Fibroblast of lung (primary cell): ENCODE measurements around the gene GATA3. TPM values are rescaled to one million over a fixed set of nuclear protein-coding genes. Genes with fewer than 3 reads are reported as not detected.

Experiments
- DNase-seq, 2 donors: peaks; one replicate each; pipeline versions ENCODE4 v3.0.0 to v3.0.0-alpha.2; 2010; ENCODE audit warnings: low read depth in 2 of 2
- H2AFZ ChIP-seq: 2 replicates; pipeline ENCODE4 v1.5.1; 2012; ENCODE audit warnings: low read length, control low read depth, inconsistent platforms
- H3K27ac ChIP-seq: 2 replicates; pipeline ENCODE4 v1.5.1; 2011; ENCODE audit warnings: low read length, control low read depth; ENCODE audit not compliant: insufficient read depth
- H3K27me3 ChIP-seq: 2 replicates; pipeline ENCODE4 v1.5.1; 2011; ENCODE audit warnings: mild to moderate bottlenecking, low read length; ENCODE audit not compliant: control insufficient read depth, insufficient read depth
- H3K36me3 ChIP-seq: 2 replicates; pipeline ENCODE4 v1.5.1; 2011; ENCODE audit warnings: low read length; ENCODE audit not compliant: control insufficient read depth, insufficient read depth
- H3K4me1 ChIP-seq: 2 replicates; pipeline ENCODE4 v1.5.1; 2011; ENCODE audit warnings: low read length; ENCODE audit not compliant: control insufficient read depth, insufficient read depth; ENCODE audit errors: extremely low read depth
- H3K4me2 ChIP-seq: 2 replicates; pipeline ENCODE4 v1.5.1; 2011; ENCODE audit warnings: low read length, control low read depth; ENCODE audit not compliant: insufficient read depth; ENCODE audit errors: extremely low read depth
- H3K4me3 ChIP-seq, 4 experiments: fragments of 200-600 bp in 1 of 4; sonication (generic) in 1 of 4; replicated peaks in 1 of 4; 2 replicates each; pipeline ENCODE4 v1.5.1; 2011 to 2016; ENCODE audit warnings: low read length in 4 of 4, low read depth in 3 of 4, mild to moderate bottlenecking in 3 of 4, control low read depth in 2 of 4, inconsistent platforms in 1 of 4, mixed read lengths in 1 of 4; ENCODE audit not compliant: insufficient read depth in 1 of 4; ENCODE audit errors: control extremely low read depth in 1 of 4
- H3K79me2 ChIP-seq: 2 replicates; pipeline ENCODE4 v1.5.1; 2012; ENCODE audit warnings: mild to moderate bottlenecking, low read length, inconsistent platforms; ENCODE audit not compliant: control insufficient read depth, insufficient read depth
- H3K9ac ChIP-seq: 2 replicates; pipeline ENCODE4 v1.5.1; 2011; ENCODE audit warnings: mild to moderate bottlenecking, low read length, control low read depth; ENCODE audit not compliant: insufficient read depth
- H3K9me3 ChIP-seq: 2 replicates; pipeline ENCODE4 v1.5.1; 2012; ENCODE audit warnings: low read depth, low read length; ENCODE audit not compliant: control insufficient read depth, insufficient read depth
- H4K20me1 ChIP-seq: 2 replicates; pipeline ENCODE4 v1.5.1; 2011; ENCODE audit warnings: low read length; ENCODE audit not compliant: control insufficient read depth, insufficient read depth; ENCODE audit errors: extremely low read depth
- EZH2 ChIP-seq: IDR thresholded peaks from 2 replicates; pipeline ENCODE4 v1.5.1; 2012; ENCODE audit warnings: low read length, control low read depth, mild to moderate bottlenecking; ENCODE audit errors: missing control alignments
- polyA plus RNA-seq, 2 donors: library from polyadenylated mRNA; depleted of rRNA in 1 of 2; stranded (reverse) in 1 of 2; unstranded in 1 of 2; fragments of >200 nt; gene quantifications; 2 replicates each; pipeline ENCODE4 v1.2.1, GENCODE V29; 2011 to 2012; ENCODE audit warnings: missing spikeins in 1 of 2
- total RNA-seq: library from RNA; depleted of rRNA; stranded (reverse); fragments of >200 nt; gene quantifications from 2 replicates; pipeline ENCODE4 v1.2.1, GENCODE V29; 2014
- TF ChIP-seq, protein P1 (sequence below), 2 donors: IDR thresholded peaks in 1 of 2; conservative IDR thresholded peaks in 1 of 2; 1 replicate in 1 of 2; 2 replicates in 1 of 2; pipeline ENCODE4 v1.5.1; 2011 to 2012; ENCODE audit warnings: low read length in 2 of 2, control low read depth in 1 of 2, inconsistent platforms in 1 of 2, low read depth in 1 of 2, mild to moderate bottlenecking in 1 of 2

Gene GATA3
- total and polyA plus RNA-seq, 2 donors (not counting 1 experiment from before 2014, with no cell fraction given) = not detected

GRCh38 chr10:8063128-8063908 is 8.8 kb downstream of the GATA3 start:
- no peak for DNase-seq
- Histone ChIP-seq H3K36me3 (no peaks in the 10 kb centered on the region), H3K27ac (no peak overlapping the region)

DNA sequence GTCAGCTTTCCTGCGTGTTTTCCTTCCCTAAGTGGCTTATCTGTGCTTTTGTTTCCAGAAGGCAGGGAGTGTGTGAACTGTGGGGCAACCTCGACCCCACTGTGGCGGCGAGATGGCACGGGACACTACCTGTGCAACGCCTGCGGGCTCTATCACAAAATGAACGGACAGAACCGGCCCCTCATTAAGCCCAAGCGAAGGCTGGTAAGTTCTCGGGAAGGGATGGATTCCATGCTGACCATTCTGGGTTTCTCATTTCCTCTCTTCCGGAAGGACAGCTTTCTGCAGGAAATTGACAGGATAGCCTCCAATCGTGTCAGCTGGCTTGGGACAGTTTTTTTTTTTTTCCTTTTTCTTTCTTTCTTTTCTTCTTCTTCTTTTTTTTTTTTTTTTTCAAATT is 9.4 kb downstream of the GATA3 start:
- Histone ChIP-seq H3K4me2 (no peak overlapping the region), H3K27me3 (peaks cover 29% of the 10 kb centered on the region), H4K20me1 (no peaks in the 10 kb centered on the region), H3K4me3 (no peak overlapping the region), H3K9ac (no peak overlapping the region), H3K27ac (no peak overlapping the region), H3K36me3 (no peaks in the 10 kb centered on the region), H3K79me2 (no peaks in the 10 kb centered on the region), H2AFZ (no peak overlapping the region), H3K4me1 (no peaks in the 10 kb centered on the region), H3K9me3 (no peaks in the 10 kb centered on the region)
- no peak for TF ChIP-seq EZH2
- TF ChIP-seq, protein P1, sequence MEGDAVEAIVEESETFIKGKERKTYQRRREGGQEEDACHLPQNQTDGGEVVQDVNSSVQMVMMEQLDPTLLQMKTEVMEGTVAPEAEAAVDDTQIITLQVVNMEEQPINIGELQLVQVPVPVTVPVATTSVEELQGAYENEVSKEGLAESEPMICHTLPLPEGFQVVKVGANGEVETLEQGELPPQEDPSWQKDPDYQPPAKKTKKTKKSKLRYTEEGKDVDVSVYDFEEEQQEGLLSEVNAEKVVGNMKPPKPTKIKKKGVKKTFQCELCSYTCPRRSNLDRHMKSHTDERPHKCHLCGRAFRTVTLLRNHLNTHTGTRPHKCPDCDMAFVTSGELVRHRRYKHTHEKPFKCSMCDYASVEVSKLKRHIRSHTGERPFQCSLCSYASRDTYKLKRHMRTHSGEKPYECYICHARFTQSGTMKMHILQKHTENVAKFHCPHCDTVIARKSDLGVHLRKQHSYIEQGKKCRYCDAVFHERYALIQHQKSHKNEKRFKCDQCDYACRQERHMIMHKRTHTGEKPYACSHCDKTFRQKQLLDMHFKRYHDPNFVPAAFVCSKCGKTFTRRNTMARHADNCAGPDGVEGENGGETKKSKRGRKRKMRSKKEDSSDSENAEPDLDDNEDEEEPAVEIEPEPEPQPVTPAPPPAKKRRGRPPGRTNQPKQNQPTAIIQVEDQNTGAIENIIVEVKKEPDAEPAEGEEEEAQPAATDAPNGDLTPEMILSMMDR (conservative IDR thresholded peaks at IDR 0.05 in 1 of 2, IDR thresholded peaks at IDR 0.05 in 1 of 2; ENCODE audit: low read depth in 1 of 2, low read length in 2 of 2) = no peak
- no peak for DNase-seq

More at GRCh38 chr10:8063128-8063908, 8.8 kb downstream of the GATA3 start:
- no peaks in the 10 kb centered on the region for H3K4me1 ChIP-seq
- H2AFZ ChIP-seq = no peak overlapping the region
- peaks cover 34% of the 10 kb centered on the region for H3K27me3 ChIP-seq
- H3K9ac ChIP-seq = no peak overlapping the region
- no peaks in the 10 kb centered on the region for H3K79me2 ChIP-seq
- H3K4me3 ChIP-seq = no peak overlapping the region
- H4K20me1 ChIP-seq = no peaks in the 10 kb centered on the region
- H3K9me3 ChIP-seq = no peaks in the 10 kb centered on the region
- TF ChIP-seq, protein P1 (conservative IDR thresholded peaks at IDR 0.05 in 1 of 2, IDR thresholded peaks at IDR 0.05 in 1 of 2; ENCODE audit: low read depth in 1 of 2, low read length in 2 of 2) = no peak
- no peak for TF ChIP-seq EZH2
- H3K4me2 ChIP-seq = no peak overlapping the region

DNA sequence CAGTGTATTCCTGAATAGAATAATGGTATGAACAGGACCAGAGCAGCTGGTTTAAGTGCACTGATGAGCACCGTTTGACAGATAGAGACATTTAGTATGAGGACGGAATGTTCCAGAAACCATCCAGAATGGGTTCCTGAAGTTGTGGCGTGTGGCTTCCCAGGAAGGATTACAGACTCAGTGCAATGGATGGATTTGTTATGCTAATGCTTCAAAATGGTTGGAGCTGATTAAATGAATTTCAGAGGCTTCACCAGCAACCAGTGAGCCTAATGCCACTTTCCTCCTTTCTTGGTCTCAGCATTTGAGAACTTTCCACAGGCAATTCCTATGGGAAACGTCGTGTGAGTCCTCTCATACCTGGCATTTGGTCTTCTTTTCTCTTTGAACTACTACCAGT is 9.9 kb downstream of the GATA3 start:
- no peaks in the 10 kb centered on the region for H3K36me3 ChIP-seq
- no peaks in the 10 kb centered on the region for H3K79me2 ChIP-seq
- no peak for TF ChIP-seq EZH2
- no peak overlapping the region for H3K9ac ChIP-seq
- no peak overlapping the region for H2AFZ ChIP-seq
- no peaks in the 10 kb centered on the region for H3K9me3 ChIP-seq
- H3K27ac ChIP-seq = no peak overlapping the region
- no peak overlapping the region for H3K4me2 ChIP-seq
- H3K27me3 ChIP-seq = peaks cover 24% of the 10 kb centered on the region
- no peak overlapping the region for H3K4me3 ChIP-seq
- no peak for DNase-seq
- H4K20me1 ChIP-seq = no peaks in the 10 kb centered on the region
- no peaks in the 10 kb centered on the region for H3K4me1 ChIP-seq
